NCI-H1417 treated with DMSO at 0.1 percent for 48 hours (cell line): ENCODE data around the gene ZNF581.

ENCODE experiments used
- DNase-seq: peaks from one replicate; lab custom pipeline; 2025; lab: John Stamatoyannopoulos, UW

Gene ZNF581

DNA sequence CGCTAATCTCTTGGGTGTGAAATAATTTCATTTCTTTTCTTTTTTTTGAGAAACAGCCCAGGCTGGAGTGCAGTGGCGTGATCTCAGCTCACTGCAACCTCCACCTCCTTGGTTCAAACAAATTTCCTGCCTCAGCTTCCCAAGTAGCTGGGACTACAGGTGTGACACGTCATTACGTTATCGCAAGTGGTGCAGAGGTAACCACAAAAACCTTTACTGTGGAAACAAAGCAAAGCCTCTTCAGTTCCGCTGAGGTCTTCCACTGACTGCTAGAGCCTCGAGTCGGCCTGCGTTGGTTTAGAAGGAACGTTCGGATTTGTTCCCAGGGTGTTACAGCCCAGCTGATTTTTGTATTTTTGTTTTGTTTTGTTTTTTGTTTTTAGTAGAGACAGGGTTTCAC is 17.1 kb upstream of the ZNF581 start:
- DNase-seq = no peak

DNA sequence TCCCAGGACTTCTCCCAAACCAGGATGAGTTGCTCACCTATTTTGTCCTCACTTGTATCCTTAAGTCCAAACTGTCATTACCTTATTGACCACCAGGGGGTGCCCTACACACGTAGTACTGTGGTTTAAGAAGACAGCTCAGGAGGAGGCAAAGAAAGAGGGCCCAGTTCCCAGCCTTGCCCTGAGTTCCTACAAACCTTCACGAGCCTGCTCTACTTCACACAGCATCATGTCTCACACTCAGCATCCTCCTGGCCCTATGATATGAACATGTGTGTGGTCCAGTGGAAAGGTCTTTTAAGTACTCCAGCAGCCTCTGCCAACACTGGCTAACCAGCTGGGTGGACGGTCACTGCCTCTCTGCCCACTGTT is 11.0 kb upstream of the ZNF581 start:
- peak; percentile 45 for DNase-seq

DNA sequence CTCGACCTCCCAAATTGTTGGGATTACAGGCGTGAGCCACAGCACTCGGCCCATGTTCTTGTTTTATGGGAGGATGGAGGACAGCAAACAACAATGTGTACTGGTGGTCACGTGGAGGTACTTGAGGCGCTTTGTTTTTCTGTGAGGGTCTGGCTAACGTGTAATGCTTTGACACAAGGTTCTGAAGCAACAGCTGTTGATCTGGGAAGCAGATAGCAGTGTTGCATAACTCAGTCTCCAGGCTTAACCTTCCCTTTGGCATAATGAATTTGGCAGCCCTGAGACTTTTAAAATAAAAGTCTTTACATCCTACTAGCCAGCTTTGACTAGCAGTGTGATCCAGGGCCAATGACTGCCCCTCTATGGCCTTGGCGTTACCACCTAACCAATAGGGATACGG is 9.6 kb upstream of the ZNF581 start:
- DNase-seq = no peak

DNA sequence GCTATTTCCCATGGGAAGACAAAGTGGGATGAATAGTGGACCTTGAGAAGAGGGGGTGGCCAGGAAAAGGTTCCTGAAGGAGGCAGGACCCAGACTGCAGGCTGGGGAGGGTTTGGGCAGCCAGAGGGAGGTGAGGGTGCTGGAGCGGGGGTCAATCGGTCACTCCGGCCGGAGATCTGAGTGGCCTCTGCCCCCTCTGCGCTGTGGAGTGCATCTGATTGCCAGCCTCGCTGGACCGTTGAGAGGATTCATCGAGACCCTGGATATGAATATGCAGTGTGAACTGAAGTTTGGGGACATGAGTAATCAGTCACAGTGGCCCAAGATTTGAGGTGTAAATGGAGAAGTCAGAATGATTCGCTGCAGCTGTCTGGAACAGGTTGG is 8.1 kb upstream of the ZNF581 start:
- no peak for DNase-seq

DNA sequence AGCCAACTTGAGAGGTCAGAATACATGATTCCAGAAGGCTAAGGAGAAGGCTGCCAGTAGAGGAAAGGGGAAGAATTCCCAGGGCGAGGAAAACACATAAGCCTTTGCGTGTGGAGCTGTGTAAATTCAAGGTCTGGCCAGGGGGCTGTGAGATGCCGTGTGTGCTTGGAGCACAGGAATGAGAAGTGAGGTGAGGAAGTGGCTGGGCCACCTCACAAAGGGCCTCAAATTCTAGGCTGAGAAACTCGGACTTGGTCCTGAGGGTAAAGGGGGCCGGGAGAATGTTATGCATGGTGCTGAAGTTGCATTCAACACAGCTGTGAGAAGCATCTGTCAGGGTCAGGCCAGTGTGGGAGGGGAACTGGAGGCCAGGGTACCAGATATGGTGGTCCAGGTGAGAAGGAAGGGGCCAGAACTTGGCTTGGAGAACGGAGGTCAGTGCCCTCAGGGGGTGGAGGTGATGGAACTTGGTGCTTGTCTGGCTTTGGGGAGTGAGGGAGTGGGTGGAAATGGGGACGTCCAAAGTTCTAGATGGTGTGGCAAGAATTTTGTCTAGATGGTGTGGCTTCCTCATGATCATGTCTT is 7.5 kb upstream of the ZNF581 start:
- no peak for DNase-seq

DNA sequence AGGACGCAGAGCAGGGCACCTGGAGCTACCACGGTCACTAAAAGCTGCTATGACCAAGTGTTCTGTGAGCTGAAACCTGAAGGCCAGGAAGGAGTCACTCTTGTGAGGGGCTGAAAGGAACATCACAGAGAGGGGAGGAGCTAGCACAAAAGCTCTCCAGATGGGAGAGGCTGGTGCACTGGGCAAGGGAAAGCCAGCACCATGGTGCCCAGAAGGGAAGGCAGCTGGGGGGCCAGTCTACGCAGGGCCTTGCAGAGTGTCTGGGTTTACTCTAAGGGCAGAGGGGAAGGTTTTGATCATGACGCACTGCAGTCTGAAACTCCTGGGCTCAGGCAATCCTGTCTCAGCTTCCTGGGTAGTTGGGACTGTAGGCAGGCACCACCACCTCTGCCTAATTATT is 6.7 kb upstream of the ZNF581 start:
- no peak for DNase-seq

DNA sequence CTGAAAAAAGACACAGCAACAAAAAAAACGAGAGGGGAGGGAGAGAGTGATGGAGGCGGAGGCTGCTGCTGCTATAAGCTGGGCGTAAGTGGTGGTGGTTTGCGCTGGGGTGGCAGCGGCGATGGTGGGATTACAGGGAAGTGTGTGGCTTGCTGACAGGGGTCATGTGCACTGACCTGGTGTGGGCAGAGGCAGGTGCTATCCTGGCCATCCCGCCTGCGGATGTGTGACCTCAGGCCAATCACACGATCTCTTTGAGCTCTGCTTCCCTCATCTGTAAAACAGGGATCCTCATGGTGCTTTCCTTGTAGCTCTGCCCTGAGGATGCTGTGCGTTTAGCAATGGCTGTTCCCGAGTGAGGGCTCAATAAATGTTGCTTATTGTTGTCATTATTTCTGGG is 5.9 kb upstream of the ZNF581 start:
- DNase-seq = no peak

DNA sequence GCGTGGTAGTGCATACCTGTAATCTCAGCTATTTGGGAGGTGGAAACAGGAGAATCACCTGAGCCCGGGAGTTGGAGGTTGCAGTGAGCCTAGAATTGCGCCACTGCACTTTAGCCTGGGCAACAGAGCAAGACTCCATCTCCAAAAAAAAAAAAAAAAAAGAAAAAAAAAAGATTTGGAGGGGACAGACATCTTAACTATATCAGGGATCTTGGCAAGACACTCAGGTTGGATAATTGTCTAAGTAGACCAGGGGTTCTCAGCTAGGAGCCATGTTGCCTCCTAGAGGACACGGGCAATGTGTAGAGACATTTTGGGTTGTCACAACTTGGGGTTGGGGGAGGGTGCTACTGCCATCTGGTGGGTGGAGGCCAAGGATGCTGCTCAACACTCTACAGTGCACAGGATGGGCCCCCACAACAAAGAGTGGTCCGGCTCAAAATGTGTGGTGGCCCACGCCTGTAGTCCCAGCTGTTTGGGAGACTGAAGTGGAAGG is 4.5 kb upstream of the ZNF581 start:
- DNase-seq = no peak

DNA sequence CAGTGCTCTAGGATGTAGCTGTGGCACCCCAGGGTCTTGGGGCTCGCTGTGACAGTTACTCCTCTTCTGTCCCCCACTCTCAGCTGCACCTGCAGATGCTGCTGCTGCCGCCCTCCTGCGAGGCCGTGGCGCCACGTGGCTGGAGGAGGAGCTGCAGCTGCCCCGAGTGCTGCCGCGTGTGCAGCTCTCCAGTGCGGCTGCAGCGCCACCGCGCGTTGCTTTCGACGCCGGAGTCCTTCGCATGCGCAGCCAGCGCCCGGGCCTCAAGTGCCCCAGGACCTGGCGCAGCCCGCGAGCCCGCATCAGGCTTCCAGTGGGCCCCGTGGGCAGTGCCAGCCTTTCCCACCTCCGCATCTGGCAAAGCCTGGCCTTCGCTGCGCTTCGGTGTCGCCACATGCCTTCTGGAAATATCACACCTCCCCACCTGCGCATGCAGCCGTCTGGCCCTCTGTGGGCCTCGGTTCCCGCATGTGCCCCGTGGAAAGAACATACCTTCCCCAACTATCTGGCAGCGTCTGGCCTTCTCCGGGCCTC is 3.3 kb upstream of the ZNF581 start:
- DNase-seq = no peak

DNA sequence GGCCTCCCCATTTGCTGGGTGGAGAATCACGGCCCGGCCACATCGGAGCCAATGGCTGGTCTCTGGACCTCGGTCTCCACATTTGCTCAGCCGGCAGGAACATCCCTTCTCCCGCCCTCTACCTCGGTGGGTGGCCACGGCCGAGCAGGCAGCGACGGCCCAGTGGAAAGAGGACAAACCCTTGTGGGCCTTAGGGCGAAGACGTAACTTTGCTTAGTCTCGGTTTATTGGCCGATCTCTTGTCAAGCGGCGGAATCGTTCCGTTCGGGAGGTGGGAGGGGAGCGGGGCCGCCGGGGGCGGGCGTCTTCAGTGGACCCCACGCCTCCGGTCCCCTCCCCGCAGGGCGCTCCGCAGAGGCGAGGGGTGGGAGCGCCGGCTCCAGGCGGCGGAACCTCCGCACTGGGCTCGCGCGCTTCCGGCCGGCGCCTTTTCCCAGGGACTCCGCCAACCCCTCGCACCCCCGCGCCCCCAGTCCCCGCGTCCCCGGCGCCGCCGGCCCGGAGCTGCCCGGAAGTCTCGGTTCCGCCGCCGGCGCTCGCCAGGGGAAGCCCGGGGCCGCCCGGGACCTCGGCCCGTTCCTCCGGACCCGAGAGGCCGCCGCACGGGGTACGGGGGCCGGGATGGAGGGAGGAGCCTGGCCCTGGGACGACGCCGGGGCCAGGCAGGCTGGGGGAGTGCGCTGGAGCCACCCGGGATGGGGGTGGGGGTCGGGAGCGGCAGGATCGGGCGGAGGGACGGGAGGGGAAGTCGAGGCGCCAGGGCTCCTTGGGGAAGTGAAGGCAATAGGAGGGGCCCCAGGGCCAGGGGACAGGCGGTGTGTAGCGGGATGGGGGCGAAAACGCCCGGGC is 2.6 kb upstream of the ZNF581 start, which contains the start of gene ZNF580:
Gene ZNF580, plus strand, starts transcription at position 426 of the 849 bp plus-strand sequence. CDS start 1,507 bp downstream, outside the sequence.
- DNase-seq = no peak

DNA sequence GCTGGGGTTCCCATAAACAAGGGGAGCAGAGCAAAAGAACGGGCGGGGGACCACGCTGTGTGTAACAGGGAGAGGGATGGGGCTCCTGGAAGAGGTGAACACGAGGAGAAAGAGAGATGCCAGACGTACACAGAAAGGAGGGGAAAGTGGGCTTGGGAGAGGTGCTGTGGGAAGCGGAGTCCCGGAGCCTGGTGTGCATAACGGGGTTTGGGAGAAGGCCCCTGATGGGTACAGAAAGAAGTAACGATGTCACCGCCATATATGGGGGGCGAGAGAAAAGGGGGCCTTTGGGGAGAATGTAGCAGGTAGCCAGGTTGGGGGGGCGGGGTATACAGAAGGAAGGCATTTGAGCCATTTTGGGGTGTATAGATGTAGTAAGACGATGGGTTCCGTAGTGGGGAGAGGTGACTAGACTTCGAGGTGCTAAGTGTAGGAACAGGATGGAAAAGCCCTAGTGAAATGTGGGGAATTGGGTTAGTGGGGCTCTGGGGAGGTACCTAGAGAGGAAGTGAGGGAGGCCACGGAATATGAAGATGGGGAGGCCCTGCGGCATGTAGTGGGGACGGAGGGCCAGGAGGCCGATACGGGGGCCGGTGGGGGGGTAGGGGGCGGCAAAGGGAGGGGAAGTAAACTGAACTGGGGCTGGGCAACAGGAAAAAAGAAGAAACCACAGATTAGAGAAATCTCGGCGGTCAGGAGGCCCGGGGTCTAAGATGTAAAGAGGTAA is 1.9 kb upstream of the ZNF581 start:
- no peak for DNase-seq

DNA sequence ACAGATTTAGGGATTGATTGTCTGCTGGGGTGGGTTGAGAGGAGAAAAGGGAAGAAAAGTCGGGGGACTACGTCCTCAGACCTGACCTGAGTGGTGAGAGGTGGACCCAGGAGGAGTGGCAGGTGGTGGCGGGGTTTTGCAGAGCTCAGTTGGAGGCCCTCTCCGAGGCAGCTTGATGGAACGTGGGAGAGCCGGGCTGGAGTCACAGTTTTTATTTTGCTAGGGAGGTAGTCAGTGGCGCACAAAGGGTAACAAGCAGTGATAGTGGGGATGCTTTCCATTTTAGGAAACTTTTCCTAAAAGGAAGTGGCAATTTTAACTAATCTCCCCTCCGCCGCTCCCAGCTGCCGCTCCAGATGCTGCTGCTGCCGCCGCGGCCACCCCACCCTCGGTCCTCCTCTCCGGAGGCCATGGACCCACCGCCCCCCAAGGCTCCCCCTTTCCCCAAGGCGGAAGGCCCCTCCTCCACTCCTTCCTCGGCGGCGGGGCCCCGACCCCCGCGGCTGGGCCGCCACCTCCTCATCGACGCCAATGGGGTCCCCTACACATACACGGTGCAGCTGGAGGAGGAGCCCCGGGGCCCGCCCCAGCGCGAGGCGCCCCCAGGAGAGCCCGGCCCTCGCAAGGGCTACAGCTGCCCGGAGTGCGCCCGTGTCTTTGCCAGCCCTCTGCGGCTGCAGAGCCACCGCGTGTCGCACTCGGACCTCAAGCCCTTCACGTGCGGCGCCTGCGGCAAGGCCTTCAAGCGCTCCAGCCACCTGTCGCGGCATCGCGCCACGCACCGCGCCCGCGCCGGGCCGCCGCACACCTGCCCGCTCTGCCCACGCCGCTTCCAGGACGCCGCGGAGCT is 1.1 kb upstream of the ZNF581 start:
- no peak for DNase-seq

DNA sequence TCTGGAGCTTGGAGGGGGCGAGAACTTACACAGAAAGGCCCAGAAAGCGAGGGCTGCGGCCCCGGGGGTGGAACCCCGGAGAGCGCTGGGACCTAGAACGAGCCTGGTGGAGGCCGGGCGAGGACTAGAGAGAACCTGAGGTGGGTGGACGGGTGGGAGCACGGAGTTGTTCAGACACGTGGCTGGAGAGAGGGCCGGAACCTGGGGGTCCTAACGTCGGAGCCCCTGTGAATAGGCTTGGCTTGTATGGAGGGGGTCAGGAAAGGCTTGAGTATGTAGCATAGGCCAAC is 383 bp downstream of the ZNF581 start:
- no peak for DNase-seq

DNA sequence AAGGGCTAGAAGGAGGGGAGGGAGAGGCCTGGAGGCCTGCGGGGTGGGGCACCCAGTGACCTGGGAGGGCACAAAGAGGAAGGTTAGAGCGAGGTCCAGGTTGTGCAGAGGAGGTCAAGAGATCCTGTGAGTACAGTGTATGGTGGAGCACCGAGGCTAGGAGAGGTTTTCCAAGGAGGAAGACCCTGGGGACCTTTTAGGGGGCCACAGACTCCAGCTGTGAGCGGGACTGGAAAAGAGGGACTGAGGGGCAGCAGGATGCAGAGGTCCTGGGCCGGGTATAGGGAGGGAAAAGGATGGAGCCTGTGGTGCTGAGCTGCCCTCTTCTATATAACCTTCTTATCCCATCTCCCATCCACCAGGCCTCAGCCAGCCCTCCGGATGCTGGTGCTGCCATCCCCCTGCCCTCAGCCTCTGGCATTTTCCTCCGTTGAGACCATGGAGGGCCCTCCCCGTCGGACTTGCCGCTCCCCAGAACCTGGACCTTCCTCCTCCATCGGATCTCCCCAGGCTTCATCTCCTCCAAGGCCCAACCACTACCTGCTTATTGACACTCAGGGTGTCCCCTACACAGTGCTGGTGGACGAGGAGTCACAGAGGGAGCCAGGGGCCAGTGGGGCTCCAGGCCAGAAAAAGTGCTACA is 863 bp downstream of the ZNF581 start:
- DNase-seq = no peak

DNA sequence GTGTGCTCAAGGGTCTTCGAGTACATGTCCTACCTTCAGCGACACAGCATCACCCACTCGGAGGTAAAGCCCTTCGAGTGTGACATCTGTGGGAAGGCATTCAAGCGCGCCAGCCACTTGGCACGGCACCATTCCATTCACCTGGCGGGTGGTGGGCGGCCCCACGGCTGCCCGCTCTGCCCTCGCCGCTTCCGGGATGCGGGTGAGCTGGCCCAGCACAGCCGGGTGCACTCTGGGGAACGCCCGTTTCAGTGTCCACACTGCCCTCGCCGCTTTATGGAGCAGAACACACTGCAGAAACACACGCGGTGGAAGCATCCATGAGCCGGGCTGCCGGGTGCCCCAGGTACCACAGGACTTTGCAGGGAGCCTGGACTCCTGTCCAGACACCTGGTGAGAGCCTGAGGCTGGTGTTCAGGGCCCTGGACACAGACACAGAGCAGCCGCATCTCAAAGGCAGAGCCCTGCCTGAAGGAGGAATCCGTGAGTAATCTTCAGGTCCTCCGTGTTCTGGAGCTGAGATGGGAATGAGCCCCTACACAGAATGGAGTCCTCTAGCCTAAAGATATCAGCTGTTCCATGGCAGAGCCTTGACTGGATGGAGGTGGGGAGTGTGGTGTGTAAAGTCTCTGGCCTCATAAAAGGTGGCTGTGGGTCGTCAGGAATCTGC is 1.5 kb downstream of the ZNF581 start:
- DNase-seq = no peak

DNA sequence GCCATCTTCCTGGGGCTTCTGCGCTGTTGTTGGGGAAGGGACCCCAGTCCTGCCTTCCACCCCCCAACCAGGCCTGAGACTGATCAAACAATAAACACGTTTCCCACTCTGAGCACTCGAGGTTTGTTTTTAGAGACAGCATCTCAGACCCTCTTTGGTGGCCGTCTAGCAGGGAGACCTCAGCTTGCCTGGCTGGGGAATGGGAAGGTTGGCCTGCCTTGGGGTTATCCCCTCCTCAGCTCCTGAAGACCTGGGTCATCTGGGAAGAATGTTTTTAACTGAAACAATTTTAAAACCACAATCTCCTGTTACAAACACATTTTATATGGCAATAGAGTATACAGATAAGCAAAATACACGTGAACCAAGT is 2.0 kb downstream of the ZNF581 start:
- DNase-seq = no peak

DNA sequence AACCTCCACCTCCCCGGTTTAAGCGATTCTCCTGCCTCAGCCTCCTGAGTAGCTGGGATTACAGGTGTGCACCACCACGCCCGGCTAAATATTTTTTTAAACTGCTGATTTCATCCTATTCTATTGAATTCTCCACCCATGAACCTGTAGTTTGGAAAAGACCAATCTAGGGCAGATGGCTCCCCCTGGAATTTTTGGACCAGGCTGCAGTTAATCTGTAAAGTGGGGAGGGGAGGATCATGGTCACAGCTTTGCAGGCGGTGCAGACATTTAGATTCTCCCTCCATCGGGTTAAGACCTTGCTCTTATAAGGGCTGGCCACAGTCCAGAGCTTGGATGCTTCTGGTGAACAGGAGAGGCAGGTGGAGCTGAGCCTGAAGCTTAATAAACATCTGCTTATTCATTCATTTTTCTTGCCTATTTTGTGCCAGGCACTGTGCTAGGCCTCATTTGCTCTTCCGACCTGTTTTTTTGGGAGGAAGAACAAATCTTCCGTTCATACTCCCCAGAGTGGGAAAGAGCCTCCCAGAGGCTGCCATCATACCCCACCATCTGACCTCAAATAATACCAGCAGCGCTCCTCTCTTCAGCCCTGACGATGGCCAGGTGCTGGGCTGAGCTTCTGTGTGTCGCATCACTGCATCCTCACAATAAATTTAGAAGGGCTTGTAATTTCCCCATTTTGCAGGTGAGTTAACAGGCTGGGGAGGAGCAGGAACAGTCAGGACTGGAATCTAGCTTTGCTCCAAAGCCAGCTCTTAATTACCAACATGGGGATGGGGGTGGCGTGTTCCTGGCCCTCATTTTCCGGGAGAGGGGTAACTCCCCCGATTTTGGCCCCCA is 3.7 kb downstream of the ZNF581 start:
- DNase-seq = no peak

DNA sequence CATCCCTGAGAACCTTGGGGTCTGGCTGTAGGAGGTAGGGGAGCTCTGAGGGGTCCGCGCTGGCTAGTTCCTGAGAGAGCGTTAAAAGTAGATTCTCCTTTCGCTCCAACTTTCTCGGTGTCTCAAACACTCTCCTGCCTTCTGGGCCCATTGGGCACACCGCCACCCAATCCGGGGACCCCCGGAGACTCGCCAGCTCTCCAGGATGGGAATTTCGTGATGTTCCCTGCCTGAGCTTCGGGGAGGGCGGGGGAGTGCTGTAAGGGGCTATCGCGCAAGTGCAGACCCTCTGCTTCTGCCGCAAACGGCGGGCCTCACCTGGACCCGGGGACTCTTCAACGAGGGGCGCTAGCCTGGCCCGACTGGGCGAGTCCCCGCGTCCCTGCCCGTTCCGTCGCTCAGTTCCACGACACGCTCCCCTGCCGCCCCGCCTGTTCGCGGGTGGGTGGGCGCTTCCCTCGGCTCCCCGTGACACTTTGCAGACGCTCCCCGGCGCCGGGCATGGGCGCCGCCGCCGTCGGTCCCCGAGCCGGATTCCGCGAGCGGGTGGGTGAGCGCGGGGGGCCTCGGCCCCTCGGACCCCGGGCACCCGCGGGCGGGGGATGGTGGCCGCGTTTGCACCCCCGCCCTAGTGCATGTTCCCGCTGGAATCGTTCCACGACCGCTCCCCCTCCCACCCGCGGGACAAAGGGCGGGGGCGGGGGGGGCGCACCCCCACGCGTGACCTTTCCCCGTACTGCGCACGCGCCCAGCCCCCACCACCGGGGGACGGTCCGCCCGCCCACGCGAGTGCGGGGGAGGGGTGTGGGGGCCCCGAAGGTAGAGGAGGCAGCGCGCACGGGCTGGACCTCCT is 4.5 kb downstream of the ZNF581 start, which contains the start of gene CCDC106:
Gene CCDC106, plus strand, starts transcription at position 481 of the 853 bp plus-strand sequence. CDS start 835 bp downstream, outside the sequence.
- DNase-seq = no peak
